Panc1 (cell line): Measurements from ENCODE around the gene DCBLD1. TPM values are rescaled to one million over a fixed set of nuclear protein-coding genes. Genes with fewer than 3 reads are reported as not detected.
"Not testable (repeated sequence)": the region's sequence is repeated elsewhere in the genome, so short reads cannot be mapped to it uniquely, and the experiment has no call there.

Experiments
- ATAC-seq: fragments of 200-7000 bp; cut with Tn5 transposase; 2 replicates; pipeline ENCODE4 v1.9.1; 2020; ENCODE audit warnings: mild to moderate bottlenecking, moderate library complexity
- BruUV-seq: library from RNA; stranded (reverse); fragments of 400-500 nt; replicated peaks from 2 replicates; lab custom pipeline; 2021; lab: Mats Ljungman, UMichigan
- CTCF ChIA-PET: fragments of 300-600 bp; sonication (Branson Sonifier 250); formaldehyde crosslinking; loops from one replicate; lab custom pipeline; 2022; ENCODE audit warnings: antibody characterized with exemption; lab: Charles Lee
- POLR2A ChIA-PET: fragments of 300-600 bp; sonication (Branson Sonifier 250); formaldehyde crosslinking; loops from one replicate; lab custom pipeline; 2022; ENCODE audit warnings: antibody characterized with exemption; lab: Charles Lee
- DNase-seq: peaks from one replicate; pipeline ENCODE4 v3.0.0-alpha.2; 2010; ENCODE audit warnings: low read depth, low spot score
- H3K27ac ChIP-seq: 2 replicates; pipeline ENCODE4 v1.5.1; 2011; ENCODE audit warnings: mild to moderate bottlenecking, low read length, inconsistent platforms
- H3K27me3 ChIP-seq: fragments of 200-500 bp; sonication (Bioruptor generic); 2 replicates; pipeline ENCODE4 v1.6.0; 2014; ENCODE audit warnings: low read length, inconsistent platforms; ENCODE audit not compliant: control insufficient read depth, insufficient read depth
- H3K36me3 ChIP-seq: fragments of 200-500 bp; sonication (Bioruptor generic); 2 replicates; pipeline ENCODE4 v1.5.1; 2014; ENCODE audit warnings: inconsistent platforms, mild to moderate bottlenecking, low read length, moderate library complexity; ENCODE audit not compliant: control insufficient read depth, insufficient read depth
- H3K4me1 ChIP-seq: 2 replicates; pipeline ENCODE4 v1.5.1; 2011; ENCODE audit warnings: inconsistent platforms, mild to moderate bottlenecking, low read length, moderate library complexity; ENCODE audit not compliant: control insufficient read depth, insufficient read depth
- H3K4me3 ChIP-seq, 2 experiments: 2 replicates each; pipeline ENCODE4 v1.5.1; 2011 to 2012; ENCODE audit warnings: low read depth in 2 of 2, low read length in 2 of 2, mild to moderate bottlenecking in 2 of 2, inconsistent platforms in 1 of 2, moderate library complexity in 1 of 2
- H3K9me3 ChIP-seq: fragments of 200-500 bp; sonication (Bioruptor generic); 2 replicates; pipeline ENCODE4 v1.5.1; 2014; ENCODE audit warnings: low read depth, mild to moderate bottlenecking, inconsistent platforms, low read length, moderate library complexity; ENCODE audit not compliant: control insufficient read depth, insufficient read depth
- POLR2AphosphoS5 ChIP-seq: IDR thresholded peaks from 2 replicates; pipeline ENCODE4 v1.6.1; 2012; ENCODE audit warnings: mild to moderate bottlenecking, low read depth, low read length, moderate library complexity
- SIN3A ChIP-seq: IDR thresholded peaks from 2 replicates; pipeline ENCODE4 v1.6.1; 2012; ENCODE audit warnings: low read depth, mild to moderate bottlenecking, low read length, moderate library complexity, borderline replicate concordance; ENCODE audit not compliant: insufficient read depth
- TCF7L2 ChIP-seq: IDR thresholded peaks from 2 replicates; pipeline ENCODE4 v1.6.1; 2011; ENCODE audit warnings: mild to moderate bottlenecking, low read depth, low read length, inconsistent platforms
- in situ Hi-C: cut with HindIII; loops from 2 replicates; pipeline ENCODE4 v1.10.0; 2016; ENCODE audit warnings: low sequenced_read_pairs, low pct_unique_long_range_greater_than_20kb
- intact Hi-C: fragments of 100-400 bp; cut with micrococcal nuclease; formaldehyde crosslinking; loops from one replicate; pipeline ENCODE4 v1.10.0; 2022; ENCODE audit not compliant: unreplicated experiment
- total RNA-seq: library from RNA; stranded (reverse); gene quantifications from one replicate; pipeline ENCODE4 v1.2.1, GENCODE V29; 2021; ENCODE audit not compliant: unreplicated experiment
- TF ChIP-seq, protein P1 (sequence below), 2 experiments: IDR thresholded peaks; 2 replicates each; pipeline ENCODE4 v1.6.1; 2011 to 2012; ENCODE audit warnings: low read depth in 2 of 2, control low read depth in 1 of 2, low read length in 1 of 2, mild to moderate bottlenecking in 1 of 2, moderate library complexity in 1 of 2; ENCODE audit not compliant: insufficient read depth in 1 of 2
- TF ChIP-seq, protein P2 (sequence below): fragments of 450-650 bp; IDR thresholded peaks from 2 replicates; pipeline ENCODE4 v1.5.1; 2017; ENCODE audit warnings: mild to moderate bottlenecking

The DCBLD1 gene
- total RNA-seq, 1 experiment from 2014 or later, result 29.0 TPM

DNA sequence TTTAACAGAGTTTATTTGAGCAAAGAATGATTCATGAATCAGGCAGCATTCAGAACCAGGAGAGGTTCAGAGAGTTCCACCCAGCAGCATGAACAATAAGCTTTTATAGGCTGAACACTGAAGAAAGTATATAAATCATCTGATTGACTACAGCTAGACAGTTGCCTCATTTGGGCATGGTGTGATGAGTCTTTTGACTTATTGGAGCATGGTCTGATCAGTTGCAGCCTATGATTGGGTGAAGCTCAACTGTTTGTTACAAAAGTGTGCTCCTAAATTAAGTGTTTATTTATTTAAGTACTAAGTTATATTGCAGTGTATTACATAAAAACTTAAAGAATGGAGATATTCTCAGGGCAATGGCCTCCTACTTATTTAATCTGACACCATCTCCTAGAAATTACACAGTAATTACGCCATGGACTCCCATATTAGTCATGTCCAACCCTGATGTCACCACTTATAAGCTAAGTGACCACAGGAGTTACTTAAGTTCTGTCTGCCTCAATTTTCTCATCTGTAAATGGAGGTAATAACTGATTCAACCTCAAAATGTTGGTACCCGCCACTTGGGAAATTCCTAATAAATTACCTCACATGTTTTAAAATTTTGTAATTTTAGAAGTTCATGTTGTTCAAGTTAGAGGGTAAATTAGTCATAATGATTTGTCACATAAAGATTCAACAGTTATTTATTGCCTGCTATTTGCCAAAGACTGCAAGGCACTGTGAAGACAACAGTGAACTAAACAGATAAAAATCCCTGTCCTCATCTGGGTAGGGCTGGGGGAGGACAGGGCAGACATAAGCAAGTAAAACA is 41.6 kb upstream of the DCBLD1 start:
- Histone ChIP-seq H3K4me3 (no peak overlapping the region), H3K27ac (no peak overlapping the region), H3K27me3 (no peaks in the 10 kb centered on the region), H3K9me3 (no peaks in the 10 kb centered on the region), H3K36me3 (no peaks in the 10 kb centered on the region), H3K4me1 (no peaks in the 10 kb centered on the region)
- ChIA-PET CTCF (no interaction called here), POLR2A (no interaction called here)
- ATAC-seq, result peak; percentile 67; the same call in 1 of the 2 replicates
- DNase-seq, result peak; percentile 64
- in situ Hi-C loops (no loop called here), intact Hi-C loops (no loop called here)
- no TSS peak for BruUV-seq
- no peak for TF ChIP-seq TCF7L2
- TF ChIP-seq SIN3A, result no peak
- TF ChIP-seq, protein P1, sequence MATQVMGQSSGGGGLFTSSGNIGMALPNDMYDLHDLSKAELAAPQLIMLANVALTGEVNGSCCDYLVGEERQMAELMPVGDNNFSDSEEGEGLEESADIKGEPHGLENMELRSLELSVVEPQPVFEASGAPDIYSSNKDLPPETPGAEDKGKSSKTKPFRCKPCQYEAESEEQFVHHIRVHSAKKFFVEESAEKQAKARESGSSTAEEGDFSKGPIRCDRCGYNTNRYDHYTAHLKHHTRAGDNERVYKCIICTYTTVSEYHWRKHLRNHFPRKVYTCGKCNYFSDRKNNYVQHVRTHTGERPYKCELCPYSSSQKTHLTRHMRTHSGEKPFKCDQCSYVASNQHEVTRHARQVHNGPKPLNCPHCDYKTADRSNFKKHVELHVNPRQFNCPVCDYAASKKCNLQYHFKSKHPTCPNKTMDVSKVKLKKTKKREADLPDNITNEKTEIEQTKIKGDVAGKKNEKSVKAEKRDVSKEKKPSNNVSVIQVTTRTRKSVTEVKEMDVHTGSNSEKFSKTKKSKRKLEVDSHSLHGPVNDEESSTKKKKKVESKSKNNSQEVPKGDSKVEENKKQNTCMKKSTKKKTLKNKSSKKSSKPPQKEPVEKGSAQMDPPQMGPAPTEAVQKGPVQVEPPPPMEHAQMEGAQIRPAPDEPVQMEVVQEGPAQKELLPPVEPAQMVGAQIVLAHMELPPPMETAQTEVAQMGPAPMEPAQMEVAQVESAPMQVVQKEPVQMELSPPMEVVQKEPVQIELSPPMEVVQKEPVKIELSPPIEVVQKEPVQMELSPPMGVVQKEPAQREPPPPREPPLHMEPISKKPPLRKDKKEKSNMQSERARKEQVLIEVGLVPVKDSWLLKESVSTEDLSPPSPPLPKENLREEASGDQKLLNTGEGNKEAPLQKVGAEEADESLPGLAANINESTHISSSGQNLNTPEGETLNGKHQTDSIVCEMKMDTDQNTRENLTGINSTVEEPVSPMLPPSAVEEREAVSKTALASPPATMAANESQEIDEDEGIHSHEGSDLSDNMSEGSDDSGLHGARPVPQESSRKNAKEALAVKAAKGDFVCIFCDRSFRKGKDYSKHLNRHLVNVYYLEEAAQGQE (IDR thresholded peaks at IDR 0.05; ENCODE audit: insufficient read depth in 1 of 2, low read depth in 2 of 2, low read length in 1 of 2), result no peak
- TF ChIP-seq POLR2AphosphoS5, result no peak
- TF ChIP-seq, protein P2, sequence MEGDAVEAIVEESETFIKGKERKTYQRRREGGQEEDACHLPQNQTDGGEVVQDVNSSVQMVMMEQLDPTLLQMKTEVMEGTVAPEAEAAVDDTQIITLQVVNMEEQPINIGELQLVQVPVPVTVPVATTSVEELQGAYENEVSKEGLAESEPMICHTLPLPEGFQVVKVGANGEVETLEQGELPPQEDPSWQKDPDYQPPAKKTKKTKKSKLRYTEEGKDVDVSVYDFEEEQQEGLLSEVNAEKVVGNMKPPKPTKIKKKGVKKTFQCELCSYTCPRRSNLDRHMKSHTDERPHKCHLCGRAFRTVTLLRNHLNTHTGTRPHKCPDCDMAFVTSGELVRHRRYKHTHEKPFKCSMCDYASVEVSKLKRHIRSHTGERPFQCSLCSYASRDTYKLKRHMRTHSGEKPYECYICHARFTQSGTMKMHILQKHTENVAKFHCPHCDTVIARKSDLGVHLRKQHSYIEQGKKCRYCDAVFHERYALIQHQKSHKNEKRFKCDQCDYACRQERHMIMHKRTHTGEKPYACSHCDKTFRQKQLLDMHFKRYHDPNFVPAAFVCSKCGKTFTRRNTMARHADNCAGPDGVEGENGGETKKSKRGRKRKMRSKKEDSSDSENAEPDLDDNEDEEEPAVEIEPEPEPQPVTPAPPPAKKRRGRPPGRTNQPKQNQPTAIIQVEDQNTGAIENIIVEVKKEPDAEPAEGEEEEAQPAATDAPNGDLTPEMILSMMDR, result no peak

DNA sequence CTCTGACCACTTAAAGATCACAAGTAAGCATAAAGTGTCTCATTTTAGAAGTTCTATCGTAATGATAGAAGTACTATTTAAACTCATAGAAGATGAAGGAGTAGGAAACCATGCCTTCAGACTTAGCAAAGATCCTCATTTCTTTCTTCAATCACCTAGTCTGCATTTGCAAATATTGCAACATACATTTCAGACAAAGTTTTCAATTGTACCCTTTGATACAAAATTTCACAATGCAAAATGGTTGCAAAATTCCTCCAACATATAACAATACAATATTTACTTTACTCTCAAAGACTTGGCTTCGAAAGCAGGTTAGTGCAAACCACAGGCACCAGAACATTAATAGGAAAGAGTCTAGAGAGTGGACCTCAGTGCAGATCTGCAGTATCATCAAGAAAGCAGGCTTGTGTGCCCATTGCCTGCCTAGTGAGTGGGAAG is 40.6 kb upstream of the DCBLD1 start:
- no TSS peak for BruUV-seq
- no peaks in the 10 kb centered on the region for H3K9me3 ChIP-seq
- no peak for ATAC-seq
- TF ChIP-seq POLR2AphosphoS5 (no peak), TCF7L2 (no peak)
- intact Hi-C loops, result no loop called here
- H3K27me3 ChIP-seq, result no peaks in the 10 kb centered on the region
- ChIA-PET POLR2A (interaction anchor here (0.6 kb wide), 1 partner anchor 657 kb away, joined by 3 read pairs; no protein-coding TSS in a partner anchor), CTCF (no interaction called here)
- H3K4me1 ChIP-seq, result no peaks in the 10 kb centered on the region
- in situ Hi-C loops, result no loop called here
- no peaks in the 10 kb centered on the region for H3K36me3 ChIP-seq
- H3K4me3 ChIP-seq, result no peak overlapping the region
- H3K27ac ChIP-seq, result no peak overlapping the region
- no peak for DNase-seq

DNA sequence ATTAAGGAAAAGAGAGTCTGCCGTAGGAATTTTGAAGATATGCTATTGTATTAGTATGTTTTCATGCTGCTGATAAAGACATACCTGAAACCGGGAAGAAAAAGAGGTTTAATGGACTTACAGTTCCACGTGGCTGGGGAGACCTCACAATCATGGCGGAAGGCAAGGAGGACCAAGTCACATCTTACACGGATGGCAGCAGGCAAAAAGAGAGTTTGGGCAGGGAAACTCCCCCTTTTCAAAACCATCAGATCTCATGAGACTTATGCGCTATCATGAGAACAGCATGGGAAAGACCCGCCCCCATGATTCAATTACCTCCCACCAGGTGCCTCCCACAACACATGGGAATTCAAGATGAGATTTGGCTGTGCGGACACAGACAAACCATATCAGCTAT is 40.2 kb upstream of the DCBLD1 start:
- DNase-seq, H3K4me1 ChIP-seq, H3K36me3 ChIP-seq, CTCF ChIA-PET, H3K4me3 ChIP-seq, ATAC-seq, H3K9me3 ChIP-seq, H3K27ac ChIP-seq, in situ Hi-C loops, intact Hi-C loops, BruUV-seq, H3K27me3 ChIP-seq: not testable (repeated sequence)
- POLR2A ChIA-PET, result interaction anchor here (0.6 kb wide), 1 partner anchor 657 kb away, joined by 3 read pairs; no protein-coding TSS in a partner anchor
